Measurements from ENCODE around the gene ARSG. TPM values are rescaled to one million over a fixed set of nuclear protein-coding genes. Genes with fewer than 3 reads are reported as not detected.

Gene ARSG
- total and polyA plus RNA-seq, 10 of the 15 experiments (the other 5 are each of a cell fraction or from before 2014, with no cell fraction given): 2.9 to 13.5 (median 7.6) TPM

GRCh38 chr17:68298601-68299000, 7.3 kb downstream of the ARSG start (continued):
- TF ChIP-seq POLR2AphosphoS2 (IDR thresholded peaks at IDR 0.05; ENCODE audit: low read depth, low read length): no peak
- TF ChIP-seq ELK1 (IDR thresholded peaks at IDR 0.05; ENCODE audit: low read depth, low read length): no peak
- TF ChIP-seq TBL1XR1 (IDR thresholded peaks at IDR 0.05; ENCODE audit: low read depth, low read length): no peak
- TF ChIP-seq HCFC1 (IDR thresholded peaks at IDR 0.05; ENCODE audit: low read length): no peak
- TF ChIP-seq ATF7 (IDR thresholded peaks at IDR 0.05; ENCODE audit: low read depth): no peak

GRCh38 chr17:68299817-68300216, 8.5 kb downstream of the ARSG start:
- Histone ChIP-seq H3K36me3 (ENCODE audit: control insufficient read depth in 2 of 2, insufficient read depth in 2 of 2, low read length in 1 of 2) (no peaks in the 10 kb centered on the region), H3K4me1 (ENCODE audit: control insufficient read depth, insufficient read depth, low read length) (peaks cover 5% of the 10 kb centered on the region; the same call in 1 of the 2 replicates), H3K27me3 (replicated peaks in 1 of 2; ENCODE audit: control insufficient read depth in 2 of 2, insufficient read depth in 2 of 2, low read length in 1 of 2) (no peaks in the 10 kb centered on the region), H3K4me2 (ENCODE audit: control insufficient read depth, insufficient read depth) (no peak overlapping the region), H3K9ac (ENCODE audit: control insufficient read depth, insufficient read depth, low read length) (no peak overlapping the region), H3K79me2 (ENCODE audit: control insufficient read depth, insufficient read depth, low read length) (no peaks in the 10 kb centered on the region), H3K9me3 (replicated peaks; ENCODE audit: control insufficient read depth, insufficient read depth, low read length) (no peaks in the 10 kb centered on the region), H3K27ac (ENCODE audit: control insufficient read depth, insufficient read depth) (no peak overlapping the region), H3K4me3 (no peak overlapping the region), H2AFZ (ENCODE audit: control insufficient read depth, low read depth, low read length) (no peak overlapping the region), H4K20me1 (ENCODE audit: control insufficient read depth, insufficient read depth) (no peaks in the 10 kb centered on the region)
- intact Hi-C loops (cut with micrococcal nuclease; ENCODE audit: unreplicated experiment): no loop called here
- ChIA-PET RAD21 (ENCODE audit: unreplicated experiment) (no interaction called here), SMC1A (ENCODE audit: uncharacterized antibody, unreplicated experiment) (interaction anchor here (0.7 to 1.5 kb wide), 3 partner anchors 22 to 161 kb away, joined by 3 read pairs; no protein-coding TSS in a partner anchor), POLR2A (no interaction called here), CTCF (no interaction called here)
- no peak for DNase-seq (ENCODE audit: low read depth, low spot score)
- BruUV-seq (replicated peaks): no TSS peak
- in situ Hi-C loops (cut with MboI): no loop called here
- TF ChIP-seq TBL1XR1 (IDR thresholded peaks at IDR 0.05; ENCODE audit: low read depth, low read length) (no peak), SMAD1 (IDR thresholded peaks at IDR 0.05; ENCODE audit: low read depth, partially characterized antibody) (no peak), FOS (IDR thresholded peaks at IDR 0.05; ENCODE audit: borderline replicate concordance, extremely low read depth, insufficient read length) (no peak), SREBF1 (IDR thresholded peaks at IDR 0.05; ENCODE audit: low read length) (no peak), IKZF1 (conservative IDR thresholded peaks at IDR 0.05) (no peak), RBBP5 (conservative IDR thresholded peaks at IDR 0.05) (no peak), KAT2A (conservative IDR thresholded peaks at IDR 0.05; ENCODE audit: control insufficient read depth, low read depth, low read length) (no peak)
- ATAC-seq: no peak
- no peak for FAIRE-seq
- 94% methylated on average over 3 of the region's 3 CpGs for WGBS (ENCODE audit: insufficient coverage, insufficient replicate concordance, low lambda C conversion rate, missing lambda C conversion rate)
